ENCODE results near the gene NR4A3. TPM values are rescaled to one million over a fixed set of nuclear protein-coding genes. Genes with fewer than 3 reads are reported as not detected.

Gene NR4A3
- total RNA-seq, 2 donors from 2014 or later: 53.0 to 53.1 TPM

GRCh38 chr9:99819856-99820684, 1.6 kb upstream of the NR4A3 start:
- no peaks in the 10 kb centered on the region for H3K9me3 Mint-ChIP-seq
- peak overlapping the region; percentile 92 for H3K27ac Mint-ChIP-seq
- H3K27me3 Mint-ChIP-seq (ENCODE audit: low read depth): peaks cover 16% of the 10 kb centered on the region
- ATAC-seq (replicated peaks in 1 of 2) (peak; percentile 59 to 62), DNase-seq (peak; percentile 90 to 93)
- peak overlapping the region; percentile 94 to 99 for H3K4me3 Mint-ChIP-seq
- peaks cover 76% of the 10 kb centered on the region for H3K4me1 Mint-ChIP-seq (ENCODE audit: low read depth)
- H3K36me3 Mint-ChIP-seq (ENCODE audit: insufficient read depth in 2 of 2): peaks cover 3 to 4% of the 10 kb centered on the region in 2 donors

GRCh38 chr9:99820685-99821395, 845 bp upstream of the NR4A3 start:
- Mint-ChIP-seq H3K9me3 (no peaks in the 10 kb centered on the region), H3K4me1 (ENCODE audit: low read depth) (peaks cover 78% of the 10 kb centered on the region), H3K4me3 (peak overlapping the region; percentile 94 to 99), H3K27me3 (ENCODE audit: low read depth) (peaks cover 16% of the 10 kb centered on the region), H3K27ac (peak overlapping the region; percentile 92), H3K36me3 (ENCODE audit: insufficient read depth in 2 of 2) (peaks cover 4 to 5% of the 10 kb centered on the region in 2 donors)
- DNase-seq: peak; percentile 64 to 71
- ATAC-seq (replicated peaks in 1 of 2): peak; percentile 5 to 8

GRCh38 chr9:99822109-99822805, 572 bp downstream of the NR4A3 start:
- Mint-ChIP-seq H3K27me3 (ENCODE audit: low read depth) (peaks cover 11% of the 10 kb centered on the region), H3K36me3 (ENCODE audit: insufficient read depth in 2 of 2) (peaks cover 4 to 8% of the 10 kb centered on the region in 2 donors), H3K27ac (peak overlapping the region; percentile 75), H3K4me3 (peak overlapping the region; percentile 94 to 99), H3K4me1 (ENCODE audit: low read depth) (peaks cover 78% of the 10 kb centered on the region), H3K9me3 (no peaks in the 10 kb centered on the region)
- ATAC-seq (replicated peaks in 1 of 2) (no peak), DNase-seq (peak; percentile 58 to 64)

GRCh38 chr9:99822806-99823591, 1.3 kb downstream of the NR4A3 start:
- H3K27me3 Mint-ChIP-seq (ENCODE audit: low read depth): peaks cover 16% of the 10 kb centered on the region
- H3K36me3 Mint-ChIP-seq (ENCODE audit: insufficient read depth in 2 of 2): peaks cover 4 to 10% of the 10 kb centered on the region in 2 donors
- peak overlapping the region; percentile 75 for H3K27ac Mint-ChIP-seq
- H3K9me3 Mint-ChIP-seq: no peaks in the 10 kb centered on the region
- H3K4me3 Mint-ChIP-seq: peak overlapping the region; percentile 94 to 99
- H3K4me1 Mint-ChIP-seq (ENCODE audit: low read depth): peaks cover 80% of the 10 kb centered on the region
- DNase-seq: peak in 1 of 2 donors; percentile 31
- ATAC-seq (replicated peaks in 1 of 2): no peak

GRCh38 chr9:99823681-99824377, 2.1 kb downstream of the NR4A3 start:
- Mint-ChIP-seq H3K9me3 (no peaks in the 10 kb centered on the region), H3K27ac (no peak overlapping the region), H3K27me3 (ENCODE audit: low read depth) (peaks cover 18% of the 10 kb centered on the region), H3K4me3 (peak overlapping the region; percentile 94 to 99), H3K36me3 (ENCODE audit: insufficient read depth in 2 of 2) (peaks cover 4 to 12% of the 10 kb centered on the region in 2 donors), H3K4me1 (ENCODE audit: low read depth) (peaks cover 74% of the 10 kb centered on the region)
- DNase-seq: peak; percentile 70 to 78
- ATAC-seq (replicated peaks in 1 of 2): no peak

- H3K4me3 Mint-ChIP-seq: peak overlapping the region; percentile 94 to 99
- DNase-seq (peak; percentile 82 to 85), ATAC-seq (replicated peaks in 1 of 2) (peak; percentile 12 to 15)
- H3K27ac Mint-ChIP-seq: peak overlapping the region; percentile 43
- peaks cover 8 to 19% of the 10 kb centered on the region in 2 donors for H3K36me3 Mint-ChIP-seq (ENCODE audit: insufficient read depth in 2 of 2)
- no peaks in the 10 kb centered on the region for H3K9me3 Mint-ChIP-seq
- peaks cover 25% of the 10 kb centered on the region for H3K27me3 Mint-ChIP-seq (ENCODE audit: low read depth)
- H3K4me1 Mint-ChIP-seq (ENCODE audit: low read depth): peaks cover 77% of the 10 kb centered on the region
Measured at GRCh38 chr9:99824378-99825171, 2.9 kb downstream of the NR4A3 start.

GRCh38 chr9:99825172-99826046, 3.7 kb downstream of the NR4A3 start:
- Mint-ChIP-seq H3K27me3 (ENCODE audit: low read depth) (peaks cover 33% of the 10 kb centered on the region), H3K9me3 (no peaks in the 10 kb centered on the region), H3K27ac (peak overlapping the region; percentile 43), H3K4me1 (ENCODE audit: low read depth) (peaks cover 74% of the 10 kb centered on the region), H3K36me3 (ENCODE audit: insufficient read depth in 2 of 2) (peaks cover 11 to 25% of the 10 kb centered on the region in 2 donors), H3K4me3 (peak overlapping the region; percentile 94 to 99)
- DNase-seq (no peak), ATAC-seq (replicated peaks in 1 of 2) (no peak)

GRCh38 chr9:99826579-99826978, 4.9 kb downstream of the NR4A3 start:
- Mint-ChIP-seq H3K9me3 (no peaks in the 10 kb centered on the region), H3K27me3 (ENCODE audit: low read depth) (peaks cover 42% of the 10 kb centered on the region), H3K27ac (no peak overlapping the region), H3K4me1 (ENCODE audit: low read depth) (peaks cover 67% of the 10 kb centered on the region), H3K4me3 (peak overlapping the region; percentile 94 to 99), H3K36me3 (ENCODE audit: insufficient read depth in 2 of 2) (peaks cover 11 to 27% of the 10 kb centered on the region in 2 donors)
- DNase-seq (no peak), ATAC-seq (replicated peaks in 1 of 2) (peak; percentile 24 to 31)

- Mint-ChIP-seq H3K4me1 (ENCODE audit: low read depth) (peaks cover 67% of the 10 kb centered on the region), H3K36me3 (ENCODE audit: insufficient read depth in 2 of 2) (peaks cover 11 to 27% of the 10 kb centered on the region in 2 donors), H3K9me3 (no peaks in the 10 kb centered on the region), H3K4me3 (peak overlapping the region in 1 of 2 donors; percentile 99), H3K27ac (no peak overlapping the region), H3K27me3 (ENCODE audit: low read depth) (peaks cover 42% of the 10 kb centered on the region)
- DNase-seq: no peak
- ATAC-seq (replicated peaks in 1 of 2): no peak
Measured at GRCh38 chr9:99827244-99827643, 5.6 kb downstream of the NR4A3 start.

- DNase-seq: no peak
- H3K27ac Mint-ChIP-seq: no peak overlapping the region
- H3K4me1 Mint-ChIP-seq (ENCODE audit: low read depth): peaks cover 61% of the 10 kb centered on the region
- ATAC-seq (replicated peaks in 1 of 2): no peak
- peak overlapping the region in 1 of 2 donors; percentile 7 for H3K4me3 Mint-ChIP-seq
- peaks cover 35% of the 10 kb centered on the region for H3K27me3 Mint-ChIP-seq (ENCODE audit: low read depth)
- H3K36me3 Mint-ChIP-seq (ENCODE audit: insufficient read depth in 2 of 2): peaks cover 7 to 26% of the 10 kb centered on the region in 2 donors
- no peaks in the 10 kb centered on the region for H3K9me3 Mint-ChIP-seq
Measured at GRCh38 chr9:99828054-99828416, 6.3 kb downstream of the NR4A3 start.

Data from activated T-cell treated with anti-CD3 and anti-CD28 coated beads, Interleukin-2, amount 50 U/mL, for 72 hours (primary cell).